H1 (cell line): Measurements from ENCODE around the gene DMWD. TPM values are rescaled to one million over a fixed set of nuclear protein-coding genes. Genes with fewer than 3 reads are reported as not detected.

Source experiments
- CTCF ChIA-PET: fragments of 300-600 bp; sonication (Branson Sonifier 250); formaldehyde crosslinking; loops from one replicate; lab custom pipeline; 2021; ENCODE audit not compliant: partially characterized antibody; lab: Charles Lee
- POLR2A ChIA-PET: fragments of 300-600 bp; sonication (Branson Sonifier 250); formaldehyde crosslinking; loops from one replicate; lab custom pipeline; 2021; ENCODE audit warnings: inconsistent platforms; ENCODE audit not compliant: partially characterized antibody; lab: Charles Lee
- DNase-seq, 2 experiments: peaks; one replicate each; pipeline versions ENCODE4 v3.0.0 to v3.0.0-alpha.2; 2010 to 2022; ENCODE audit warnings: low spot score in 2 of 2, low read depth in 1 of 2, mixed read lengths in 1 of 2
- FAIRE-seq: peaks from 2 replicates; lab custom pipeline; 2011; peaks lifted over from hg19 to GRCh38; lab: Jason Lieb, UNC
- H2AFZ ChIP-seq: 2 replicates; pipeline ENCODE4 v1.8.1; 2012; ENCODE audit warnings: low read length, inconsistent platforms
- H2AK5ac ChIP-seq: 2 replicates; pipeline ENCODE4 v1.6.1; 2013; ENCODE audit warnings: low read depth, low read length
- H2BK120ac ChIP-seq: replicated peaks from 2 replicates; pipeline ENCODE3; 2013; ENCODE audit warnings: low read depth, low read length, inconsistent platforms
- H2BK12ac ChIP-seq: 2 replicates; pipeline ENCODE4 v1.6.1; 2013; ENCODE audit warnings: low read depth, low read length
- H2BK15ac ChIP-seq: 2 replicates; pipeline ENCODE4 v1.6.1; 2013; ENCODE audit warnings: low read length
- H2BK20ac ChIP-seq: 2 replicates; pipeline ENCODE4 v1.6.1; 2013; ENCODE audit warnings: low read length
- H2BK5ac ChIP-seq: 2 replicates; pipeline ENCODE4 v1.6.1; 2013; ENCODE audit warnings: low read depth, low read length
- H3K14ac ChIP-seq: 2 replicates; pipeline ENCODE4 v1.6.1; 2013; ENCODE audit warnings: inconsistent platforms; ENCODE audit not compliant: insufficient read length
- H3K18ac ChIP-seq: 2 replicates; pipeline ENCODE4 v1.6.1; 2013; ENCODE audit warnings: low read length; ENCODE audit errors: extremely low read depth
- H3K23ac ChIP-seq: 2 replicates; pipeline ENCODE4 v1.6.1; 2013; ENCODE audit warnings: inconsistent platforms; ENCODE audit not compliant: insufficient read length
- H3K23me2 ChIP-seq: 2 replicates; pipeline ENCODE4 v1.6.1; 2013; ENCODE audit warnings: low read depth, low read length
- H3K27ac ChIP-seq: 2 replicates; pipeline ENCODE4 v1.6.1; 2011; ENCODE audit warnings: low read depth, low read length, inconsistent platforms
- H3K27me3 ChIP-seq, 4 experiments: replicated peaks in 1 of 4; 1 replicate in 1 of 4; 2 replicates in 3 of 4; pipeline versions ENCODE4 v1.6.1 to v1.8.1; 2011 to 2013; ENCODE audit warnings: low read length in 3 of 4, mild to moderate bottlenecking in 3 of 4, inconsistent platforms in 2 of 4, mixed read lengths in 2 of 4, moderate library complexity in 1 of 4; ENCODE audit not compliant: control insufficient read depth in 3 of 4, insufficient read depth in 3 of 4; ENCODE audit errors: extremely low read depth in 1 of 4
- H3K36me3 ChIP-seq, 4 experiments: 2 replicates each; pipeline versions ENCODE4 v1.6.1 to v1.8.1; 2011 to 2013; ENCODE audit warnings: mild to moderate bottlenecking in 4 of 4, low read length in 3 of 4, moderate library complexity in 2 of 4, control low read depth in 1 of 4, inconsistent platforms in 1 of 4; ENCODE audit not compliant: insufficient read depth in 4 of 4, control insufficient read depth in 2 of 4
- H3K4ac ChIP-seq: replicated peaks from 2 replicates; pipeline ENCODE3; 2013; ENCODE audit warnings: low read length, low read depth, mixed read lengths, inconsistent platforms; ENCODE audit not compliant: insufficient read length
- H3K4me1 ChIP-seq, 4 experiments: replicated peaks in 1 of 4; 1 replicate in 1 of 4; 2 replicates in 3 of 4; pipeline versions ENCODE4 v1.6.1 to v1.8.1; 2011 to 2013; ENCODE audit warnings: low read length in 3 of 4, inconsistent platforms in 2 of 4, mixed read lengths in 1 of 4; ENCODE audit not compliant: insufficient read depth in 4 of 4, control insufficient read depth in 3 of 4
- H3K4me2 ChIP-seq, 2 experiments: 2 replicates each; pipeline versions ENCODE4 v1.6.1 to v1.8.1; 2011 to 2013; ENCODE audit warnings: low read depth in 2 of 2, low read length in 2 of 2, control low read depth in 1 of 2, inconsistent platforms in 1 of 2, mild to moderate bottlenecking in 1 of 2; ENCODE audit not compliant: insufficient read depth in 1 of 2
- H3K4me3 ChIP-seq, 4 experiments: fragments of 200-600, 300-600 bp in 1 of 4; sonication (generic), shearing (Covaris generic), sonication (Bioruptor Twin) in 1 of 4; 2 replicates each; pipeline versions ENCODE4 v1.5.1 to v1.8.1; 2011 to 2016; ENCODE audit warnings: low read length in 4 of 4, low read depth in 3 of 4, control low read depth in 2 of 4, inconsistent platforms in 2 of 4, mild to moderate bottlenecking in 2 of 4, mixed read lengths in 1 of 4, moderate library complexity in 1 of 4; ENCODE audit not compliant: insufficient read depth in 2 of 4; ENCODE audit errors: extremely low read depth in 1 of 4
- H3K56ac ChIP-seq: replicated peaks from 2 replicates; pipeline ENCODE3; 2013; ENCODE audit warnings: low read depth, mild to moderate bottlenecking, mixed read lengths, low read length, inconsistent platforms; ENCODE audit not compliant: insufficient read length
- H3K79me1 ChIP-seq: 2 replicates; pipeline ENCODE4 v1.6.1; 2013; ENCODE audit warnings: low read depth, low read length, control low read depth
- H3K79me2 ChIP-seq, 2 experiments: 2 replicates each; pipeline versions ENCODE4 v1.6.1 to v1.8.1; 2012 to 2013; ENCODE audit warnings: low read length in 2 of 2, mild to moderate bottlenecking in 2 of 2, inconsistent platforms in 1 of 2; ENCODE audit not compliant: insufficient read depth in 2 of 2, control insufficient read depth in 1 of 2
- H3K9ac ChIP-seq, 4 experiments: replicated peaks in 1 of 4; 1 replicate in 1 of 4; 2 replicates in 3 of 4; pipeline versions ENCODE4 v1.6.1 to v1.8.1; 2011 to 2013; ENCODE audit warnings: low read depth in 3 of 4, low read length in 3 of 4, control low read depth in 2 of 4, mild to moderate bottlenecking in 2 of 4, moderate library complexity in 2 of 4, inconsistent platforms in 1 of 4; ENCODE audit errors: extremely low read depth in 1 of 4
- H3K9me3 ChIP-seq, 2 experiments: 2 replicates each; pipeline versions ENCODE4 v1.6.1 to v1.8.1; 2012 to 2013; ENCODE audit warnings: mild to moderate bottlenecking in 2 of 2, moderate library complexity in 2 of 2, control low read depth in 1 of 2, inconsistent platforms in 1 of 2, low read depth in 1 of 2, low read length in 1 of 2, mixed read lengths in 1 of 2; ENCODE audit not compliant: insufficient read depth in 2 of 2
- H4K20me1 ChIP-seq, 2 experiments: replicated peaks in 1 of 2; 2 replicates each; pipeline versions ENCODE3 to v1.8.1; 2011 to 2013; ENCODE audit warnings: inconsistent platforms in 2 of 2, low read length in 2 of 2, mild to moderate bottlenecking in 1 of 2; ENCODE audit not compliant: insufficient read depth in 2 of 2, control insufficient read depth in 1 of 2
- H4K5ac ChIP-seq: 2 replicates; pipeline ENCODE4 v1.6.1; 2013; ENCODE audit warnings: low read length, low read depth, mixed read lengths, inconsistent platforms; ENCODE audit not compliant: insufficient read length
- H4K8ac ChIP-seq: 2 replicates; pipeline ENCODE4 v1.8.0; 2013; ENCODE audit warnings: mild to moderate bottlenecking, moderate library complexity, low read length, inconsistent platforms; ENCODE audit not compliant: insufficient read depth; ENCODE audit errors: extremely low read depth
- H4K91ac ChIP-seq: replicated peaks from 2 replicates; pipeline ENCODE3; 2013; ENCODE audit warnings: low read length, mixed read lengths, inconsistent platforms; ENCODE audit not compliant: insufficient read length
- BACH1 ChIP-seq: IDR thresholded peaks from 2 replicates; pipeline ENCODE4 v1.6.1; 2012; ENCODE audit warnings: low read length, improper control_type of control experiment
- BCL11A ChIP-seq, 2 experiments: IDR thresholded peaks; one replicate each; pipeline ENCODE4 v1.6.1; 2011; ENCODE audit warnings: low read depth in 2 of 2, low read length in 2 of 2, mild to moderate bottlenecking in 2 of 2
- CBX5 ChIP-seq: fragments of 300-800, 300-1000 bp; sonication (generic); IDR thresholded peaks from 2 replicates; pipeline ENCODE4 v1.7.1; 2016; ENCODE audit warnings: antibody characterized with exemption, low read length, low read depth
- MAFK ChIP-seq: IDR thresholded peaks from 2 replicates; pipeline ENCODE4 v1.6.1; 2012; ENCODE audit warnings: low read depth, mild to moderate bottlenecking, improper control_type of control experiment, low read length
- POU5F1 ChIP-seq: IDR thresholded peaks from 2 replicates; pipeline ENCODE4 v1.6.1; 2011; ENCODE audit warnings: low read depth, mild to moderate bottlenecking, low read length, moderate library complexity
- RAD21 ChIP-seq, 2 experiments: IDR thresholded peaks in 1 of 2; conservative IDR thresholded peaks in 1 of 2; 2 replicates each; pipeline ENCODE4 v1.6.1; 2011; ENCODE audit warnings: low read depth in 2 of 2, low read length in 2 of 2, improper control_type of control experiment in 1 of 2, inconsistent platforms in 1 of 2, mild to moderate bottlenecking in 1 of 2, moderate library complexity in 1 of 2
- RNF2 ChIP-seq: fragments of 200-900, 300-1000 bp; sonication (generic); IDR thresholded peaks from 2 replicates; pipeline ENCODE4 v1.7.1; 2016; ENCODE audit warnings: borderline replicate concordance, low read depth, mild to moderate bottlenecking, antibody characterized with exemption, low read length; ENCODE audit not compliant: poor library complexity, severe bottlenecking; ENCODE audit errors: missing control alignments
- SUZ12 ChIP-seq: fragments of 200-600 bp; sonication (generic); IDR thresholded peaks from 2 replicates; pipeline ENCODE4 v1.6.1; 2012; ENCODE audit warnings: mild to moderate bottlenecking, inconsistent platforms, low read length, moderate library complexity, mixed read lengths
- YY1 ChIP-seq: IDR thresholded peaks from 2 replicates; pipeline ENCODE4 v1.6.1; 2011; ENCODE audit warnings: low read depth, mild to moderate bottlenecking, low read length
- WGBS, 2 experiments: shearing (Covaris generic) in 1 of 2; methylation state at CpG; one replicate each; pipeline versions ENCODE4 v1.1.6 to v1.1.7; 2013 to 2015; ENCODE audit warnings: low lambda C conversion rate in 2 of 2, mixed read lengths in 2 of 2, inconsistent platforms in 1 of 2, low coverage in 1 of 2, missing lambda C conversion rate in 1 of 2; ENCODE audit not compliant: insufficient replicate concordance in 2 of 2, insufficient coverage in 1 of 2, insufficient read length in 1 of 2; ENCODE audit errors: extremely low coverage in 1 of 2, missing lambda C conversion rate in 1 of 2; 5-methylcytosine and 5-hydroxymethylcytosine counted together
- polyA plus RNA-seq, 7 experiments: library from polyadenylated mRNA; depleted of rRNA in 3 of 7; stranded (reverse) in 5 of 7; unstranded in 2 of 7; fragments of >200 nt in 5 of 7; fragments of 200-250 nt in 2 of 7; gene quantifications; 1 replicate in 5 of 7; 2 replicates in 1 of 7; 4 replicates in 1 of 7; pipeline versions ENCODE4 v1.2.1 to v1.2.3, GENCODE V29; 2011 to 2013; ENCODE audit warnings: missing spikeins in 2 of 7, mixed read lengths in 2 of 7
- total RNA-seq: library from RNA; stranded (reverse); fragmentation: NEBNext Ultra II Directional; extraction: Animal tissue kit (Norgen Biotek cat#: 25700); gene quantifications from 2 replicates; pipeline ENCODE4 v1.2.1, GENCODE V29; 2021
- TF ChIP-seq, protein P1 (sequence below): IDR thresholded peaks from 2 replicates; pipeline ENCODE4 v1.6.1; 2012; ENCODE audit warnings: inconsistent platforms

The DMWD gene
- total and polyA plus RNA-seq, 2 of the 8 experiments (the other 6 are each of a cell fraction or from before 2014, with no cell fraction given): 13.6 to 41.0 TPM

DNA sequence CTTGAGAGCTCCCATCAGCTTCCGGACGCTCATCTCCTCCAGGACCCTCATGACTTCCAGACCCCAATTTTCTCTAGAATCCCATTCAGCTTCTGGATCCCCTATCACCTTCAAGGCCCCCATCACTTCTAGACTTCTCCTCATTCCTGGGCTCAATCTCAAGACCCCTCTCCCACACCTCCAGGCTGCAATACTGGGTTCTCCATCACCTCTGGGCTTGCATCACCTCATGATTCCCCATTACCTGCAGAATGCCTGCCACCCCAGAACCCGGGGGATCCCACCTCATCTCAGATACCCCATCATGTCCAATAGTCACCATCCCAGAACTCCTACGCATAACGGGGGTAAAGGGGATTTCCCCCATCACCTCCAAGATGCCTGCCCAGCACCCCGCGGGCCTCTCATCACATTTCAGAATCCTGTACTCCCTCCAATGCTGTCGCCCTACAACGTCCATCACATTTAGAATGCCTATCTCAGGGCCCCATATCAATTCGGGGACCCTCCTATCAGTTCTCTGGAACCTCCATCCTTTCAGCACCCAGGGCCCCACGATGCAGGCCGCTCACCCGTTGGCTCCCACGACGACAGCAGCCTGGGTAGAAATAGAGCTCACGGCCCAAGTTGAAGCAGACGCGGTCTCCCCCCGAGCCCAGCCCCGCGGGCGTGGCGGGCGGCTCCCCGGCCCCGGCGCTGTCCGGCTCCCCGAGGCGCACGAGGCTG, 738 bp downstream of the DMWD start:
- no peak overlapping the region for H2BK120ac ChIP-seq
- DNase-seq (no peak), FAIRE-seq (no peak)
- H3K79me2 ChIP-seq: peaks cover 0 to 12% of the 10 kb centered on the region in 2 experiments; a peak in 2 of 4 replicates
- peaks cover 4 to 15% (median 12%) of the 10 kb centered on the region in 4 experiments; a peak in 6 of 8 replicates for H3K36me3 ChIP-seq
- peaks cover 10% of the 10 kb centered on the region for H3K79me1 ChIP-seq
- H3K4me1 ChIP-seq: peaks cover 0 to 6% (median 4%) of the 10 kb centered on the region in 4 experiments; a peak in 3 of 7 replicates
- H3K4me3 ChIP-seq: peak overlapping the region; percentile 67 to 100 (median 86)
- no peak overlapping the region for H2BK5ac ChIP-seq
- H2AK5ac ChIP-seq: no peak overlapping the region
- no peak overlapping the region for H3K56ac ChIP-seq
- peak overlapping the region; percentile 83; the same call in 1 of the 2 replicates for H3K27ac ChIP-seq
- no peak overlapping the region for H3K23ac ChIP-seq
- no peak overlapping the region for H4K91ac ChIP-seq
- H4K8ac ChIP-seq: peak overlapping the region; percentile 98
- no peak overlapping the region for H3K4ac ChIP-seq
- no peak overlapping the region for H2BK20ac ChIP-seq
- H3K23me2 ChIP-seq: peaks cover 4% of the 10 kb centered on the region; the same call in 1 of the 2 replicates
- H3K9me3 ChIP-seq: no peaks in the 10 kb centered on the region
- H4K5ac ChIP-seq: no peak overlapping the region
- WGBS, 2 experiments: 22% methylated on average over 15 of the region's 31 CpGs; no CpG with 5 or more reads in 1 of the 2 experiments
- no peak overlapping the region for H2BK15ac ChIP-seq
- H3K14ac ChIP-seq: no peak overlapping the region
- no peak overlapping the region for H2AFZ ChIP-seq
- CTCF ChIA-PET: interaction anchor here (0.7 to 2.1 kb wide), 9 partner anchors 8 to 94 kb away, joined by 3 to 7 read pairs (median 4); partner anchors contain the start of genes DMPK, IRF2BP1 and SIX5
- H2BK12ac ChIP-seq: no peak overlapping the region
- no peak overlapping the region; the same call in 1 of the 2 replicates for H3K18ac ChIP-seq
- H3K9ac ChIP-seq: peak overlapping the region; percentile 80 to 98 (median 92)
- peak overlapping the region; percentile 95 to 99 for H3K4me2 ChIP-seq
- H3K27me3 ChIP-seq: no peaks in the 10 kb centered on the region
- POLR2A ChIA-PET: interaction anchor here (1.0 to 4.3 kb wide), 13 partner anchors 10 to 75 kb away, joined by 3 to 39 read pairs (median 5); partner anchors contain the start of genes DMPK, FOXA3, RSPH6A and SIX5
- peaks cover 0 to 10% of the 10 kb centered on the region in 2 experiments for H4K20me1 ChIP-seq
- TF ChIP-seq BACH1 (no peak), BCL11A (IDR thresholded peaks at IDR 0.05; ENCODE audit: low read depth in 2 of 2, low read length in 2 of 2) (no peak), POU5F1 (no peak), RNF2 (no peak), SUZ12 (no peak), CBX5 (no peak), RAD21 (IDR thresholded peaks at IDR 0.05 in 1 of 2, conservative IDR thresholded peaks at IDR 0.05 in 1 of 2; ENCODE audit: low read depth in 2 of 2, low read length in 2 of 2) (no peak), MAFK (no peak), YY1 (no peak)
- TF ChIP-seq, protein P1, sequence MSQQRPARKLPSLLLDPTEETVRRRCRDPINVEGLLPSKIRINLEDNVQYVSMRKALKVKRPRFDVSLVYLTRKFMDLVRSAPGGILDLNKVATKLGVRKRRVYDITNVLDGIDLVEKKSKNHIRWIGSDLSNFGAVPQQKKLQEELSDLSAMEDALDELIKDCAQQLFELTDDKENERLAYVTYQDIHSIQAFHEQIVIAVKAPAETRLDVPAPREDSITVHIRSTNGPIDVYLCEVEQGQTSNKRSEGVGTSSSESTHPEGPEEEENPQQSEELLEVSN: no peak
